OCI-LY1 (cell line): Measurements from ENCODE around the gene IGF2BP3.
"Not testable (repeated sequence)": the region's sequence is repeated elsewhere in the genome, so short reads cannot be mapped to it uniquely, and the experiment has no call there.

Experiments used
- H2AFZ ChIP-seq: fragments of 200-600 bp; sonication (generic), shearing (Covaris generic); 2 replicates; pipeline ENCODE4 v1.6.0; 2014; ENCODE audit warnings: antibody characterized with exemption, mild to moderate bottlenecking, low read length
- H3F3A ChIP-seq: fragments of 200-600 bp; sonication (generic), shearing (Covaris generic); 2 replicates; pipeline ENCODE4 v1.6.0; 2014; ENCODE audit warnings: mild to moderate bottlenecking, antibody characterized with exemption, low read length, moderate library complexity; ENCODE audit not compliant: insufficient read depth
- H3K27ac ChIP-seq: fragments of 200-600 bp; sonication (generic); 2 replicates; pipeline ENCODE4 v1.5.1; 2014; ENCODE audit warnings: low read length, mixed run types, mild to moderate bottlenecking, low read depth; ENCODE audit not compliant: poor library complexity, severe bottlenecking
- H3K27me3 ChIP-seq: fragments of 200-600 bp; sonication (generic); 2 replicates; pipeline ENCODE4 v1.6.0; 2014; ENCODE audit warnings: antibody characterized with exemption, mild to moderate bottlenecking, low read length, moderate library complexity; ENCODE audit not compliant: insufficient read depth
- H3K36me3 ChIP-seq: fragments of 200-600 bp; sonication (generic); 2 replicates; pipeline ENCODE4 v1.6.1; 2014; ENCODE audit warnings: mild to moderate bottlenecking, antibody characterized with exemption, low read length, moderate library complexity, mixed read lengths; ENCODE audit not compliant: insufficient read depth
- H3K4me1 ChIP-seq: fragments of 200-600 bp; sonication (generic); 2 replicates; pipeline ENCODE4 v1.5.1; 2014; ENCODE audit warnings: mild to moderate bottlenecking, low read length, moderate library complexity; ENCODE audit not compliant: insufficient read depth, severe bottlenecking
- H3K4me2 ChIP-seq: fragments of 200-600 bp; sonication (generic), shearing (Covaris generic); 2 replicates; pipeline ENCODE4 v1.6.1; 2014; ENCODE audit warnings: low read length
- H3K4me3 ChIP-seq: fragments of 200-600 bp; sonication (generic); 2 replicates; pipeline ENCODE4 v1.5.1; 2014; ENCODE audit warnings: low read length, low read depth, mild to moderate bottlenecking, mixed read lengths; ENCODE audit not compliant: poor library complexity, severe bottlenecking
- H3K79me2 ChIP-seq: fragments of 200-600 bp; shearing (Covaris generic); 2 replicates; pipeline ENCODE4 v1.6.1; 2016; ENCODE audit warnings: mixed run types, low read length, mixed read lengths; ENCODE audit not compliant: insufficient read depth
- H3K9ac ChIP-seq: fragments of 200-600 bp; sonication (generic), shearing (Covaris generic); 2 replicates; pipeline ENCODE4 v1.6.1; 2014; ENCODE audit warnings: mild to moderate bottlenecking, low read length, mixed read lengths
- H3K9me2 ChIP-seq: fragments of 200-600 bp; sonication (generic), shearing (Covaris generic); 2 replicates; pipeline ENCODE4 v1.6.1; 2014; ENCODE audit warnings: low read depth, mild to moderate bottlenecking, low read length, mixed read lengths
- H3K9me3 ChIP-seq: fragments of 200-600 bp; shearing (Covaris generic); 2 replicates; pipeline ENCODE4 v1.6.1; 2014; ENCODE audit warnings: low read length, mixed read lengths
- H4K20me1 ChIP-seq: fragments of 200-600 bp; sonication (generic), shearing (Covaris generic); 2 replicates; pipeline ENCODE4 v1.6.0; 2016; ENCODE audit warnings: mild to moderate bottlenecking, low read length; ENCODE audit not compliant: insufficient read depth
- EZH2 ChIP-seq: fragments of 200-600 bp; sonication (generic), shearing (Covaris generic); IDR thresholded peaks from 2 replicates; pipeline ENCODE4 v1.8.0; 2017; ENCODE audit warnings: borderline replicate concordance, mixed run types, mild to moderate bottlenecking, antibody characterized with exemption, low read length, moderate library complexity, mixed read lengths
- TF ChIP-seq, protein P1 (sequence below): fragments of 200-600 bp; sonication (generic), shearing (Covaris generic); IDR thresholded peaks from 2 replicates; pipeline ENCODE4 v1.5.1; 2017; ENCODE audit warnings: mild to moderate bottlenecking, antibody characterized with exemption, low read length, moderate library complexity, mixed read lengths

The IGF2BP3 gene

DNA sequence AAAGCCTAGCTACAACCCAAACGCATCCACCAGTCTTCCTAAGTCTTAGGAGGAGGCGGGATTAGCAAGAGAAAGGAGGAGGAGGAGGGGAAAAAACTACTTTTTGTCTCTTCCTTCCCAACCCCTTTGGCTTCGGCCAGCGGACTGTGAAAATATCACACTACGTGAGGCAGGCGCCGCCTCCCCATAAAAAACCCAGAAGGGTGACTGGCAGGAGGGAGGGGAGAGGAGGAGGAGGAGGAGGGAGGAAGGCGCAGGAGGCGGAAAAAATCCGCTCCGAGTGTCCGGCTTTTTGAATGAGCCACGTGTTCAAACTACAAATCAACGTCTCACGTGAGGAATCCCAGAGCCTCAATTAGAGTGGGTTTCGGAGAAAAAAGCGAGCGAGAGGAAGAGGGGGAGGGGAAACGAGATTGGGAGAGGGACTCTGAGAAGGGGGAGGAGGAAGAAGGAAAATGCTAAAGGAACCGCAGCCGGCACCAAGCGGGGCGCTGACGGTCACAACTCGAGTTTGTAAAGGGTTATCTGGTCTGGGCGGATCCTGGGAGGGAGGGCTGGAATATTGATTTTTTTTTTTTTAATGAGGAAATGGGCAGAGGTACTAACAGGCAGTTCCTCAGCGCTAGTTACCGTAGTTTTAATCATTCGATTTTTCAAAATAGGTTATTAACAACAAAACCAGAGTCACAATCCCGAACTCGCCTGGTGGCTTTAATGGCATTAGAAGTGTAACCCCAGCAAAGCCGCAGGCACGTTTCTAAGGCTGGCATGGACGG lies at the start of gene IGF2BP3:
TSS of gene IGF2BP3 (minus strand) at position 162 of the 776 bp plus-strand sequence. CDS start 381 bp downstream, outside the sequence.
- Histone ChIP-seq H3K4me3 (peak within 1 kb of the TSS; percentile 86), H3K4me2 (peak within 1 kb of the TSS; percentile 81), H4K20me1 (no peaks in the 10 kb centered on the region), H2AFZ (no peak within 1 kb of the TSS), H3K79me2 (peaks cover 62% of the 10 kb centered on the region), H3K27ac (peak within 1 kb of the TSS; percentile 99), H3F3A (peaks cover 12% of the 10 kb centered on the region), H3K4me1 (peaks cover 39% of the 10 kb centered on the region), H3K9ac (peak within 1 kb of the TSS; percentile 98), H3K9me3 (no peaks in the 10 kb centered on the region), H3K36me3 (peaks cover 8% of the 10 kb centered on the region; the same call in 1 of the 2 replicates), H3K9me2 (no peaks in the 10 kb centered on the region), H3K27me3 (no peaks in the 10 kb centered on the region)
- no peak for TF ChIP-seq EZH2
- TF ChIP-seq, protein P1, sequence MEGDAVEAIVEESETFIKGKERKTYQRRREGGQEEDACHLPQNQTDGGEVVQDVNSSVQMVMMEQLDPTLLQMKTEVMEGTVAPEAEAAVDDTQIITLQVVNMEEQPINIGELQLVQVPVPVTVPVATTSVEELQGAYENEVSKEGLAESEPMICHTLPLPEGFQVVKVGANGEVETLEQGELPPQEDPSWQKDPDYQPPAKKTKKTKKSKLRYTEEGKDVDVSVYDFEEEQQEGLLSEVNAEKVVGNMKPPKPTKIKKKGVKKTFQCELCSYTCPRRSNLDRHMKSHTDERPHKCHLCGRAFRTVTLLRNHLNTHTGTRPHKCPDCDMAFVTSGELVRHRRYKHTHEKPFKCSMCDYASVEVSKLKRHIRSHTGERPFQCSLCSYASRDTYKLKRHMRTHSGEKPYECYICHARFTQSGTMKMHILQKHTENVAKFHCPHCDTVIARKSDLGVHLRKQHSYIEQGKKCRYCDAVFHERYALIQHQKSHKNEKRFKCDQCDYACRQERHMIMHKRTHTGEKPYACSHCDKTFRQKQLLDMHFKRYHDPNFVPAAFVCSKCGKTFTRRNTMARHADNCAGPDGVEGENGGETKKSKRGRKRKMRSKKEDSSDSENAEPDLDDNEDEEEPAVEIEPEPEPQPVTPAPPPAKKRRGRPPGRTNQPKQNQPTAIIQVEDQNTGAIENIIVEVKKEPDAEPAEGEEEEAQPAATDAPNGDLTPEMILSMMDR: 0 out of 2 replicates have a peak, but pooled peaks have one; percentile 9

DNA sequence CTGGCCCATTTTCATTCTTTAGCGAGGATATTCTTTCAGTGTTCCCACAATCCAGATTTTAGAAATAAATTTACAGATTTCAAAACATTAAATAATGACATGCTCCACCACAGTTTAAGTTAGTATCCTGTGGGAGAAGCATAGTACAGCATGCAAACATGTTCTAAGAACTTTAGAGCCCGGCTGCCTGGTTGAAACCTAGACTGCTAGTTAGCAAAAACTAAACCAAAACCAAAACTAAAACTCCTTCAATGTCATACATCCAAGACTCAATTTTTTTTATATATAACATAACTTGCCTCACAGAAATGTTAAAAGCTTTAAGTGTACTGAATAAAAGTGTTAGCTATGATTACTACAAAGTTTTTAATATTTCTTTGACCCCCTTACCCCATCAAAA lies 44.5 kb upstream of the IGF2BP3 start:
- Histone ChIP-seq H4K20me1 (peaks cover 5% of the 10 kb centered on the region; the same call in 1 of the 2 replicates), H2AFZ (no peak overlapping the region), H3K27me3 (no peaks in the 10 kb centered on the region), H3K4me1 (no peaks in the 10 kb centered on the region), H3K36me3 (peaks cover 97% of the 10 kb centered on the region), H3K9me2 (no peaks in the 10 kb centered on the region), H3K9me3 (no peaks in the 10 kb centered on the region), H3F3A (no peaks in the 10 kb centered on the region), H3K4me3 (no peak overlapping the region), H3K9ac (no peak overlapping the region), H3K4me2 (no peak overlapping the region), H3K79me2 (peaks cover 41% of the 10 kb centered on the region), H3K27ac (no peak overlapping the region)
- no peak for TF ChIP-seq EZH2
- TF ChIP-seq, protein P1: no peak

DNA sequence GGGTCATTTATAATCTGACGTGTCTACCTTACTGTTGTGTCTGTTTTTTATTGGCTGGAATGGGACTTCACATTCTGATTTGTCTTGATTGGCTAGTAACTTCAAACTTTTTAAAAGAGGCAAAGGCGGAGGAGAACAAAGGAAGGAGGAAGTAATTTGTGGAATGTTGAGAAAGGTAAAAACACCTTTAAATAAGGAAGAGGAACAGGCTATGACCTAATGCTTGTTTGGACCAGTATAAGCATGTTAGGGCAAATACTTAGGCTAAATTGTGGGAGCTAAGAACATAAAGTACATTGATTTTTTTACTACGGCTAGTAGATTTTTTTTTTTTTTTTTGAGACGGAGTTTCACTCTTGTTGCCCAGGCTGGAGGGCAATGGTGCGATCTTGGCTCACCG lies 43.5 kb upstream of the IGF2BP3 start:
- H3K9me3 ChIP-seq, H2AFZ ChIP-seq, H3K4me3 ChIP-seq, H3K27ac ChIP-seq, H3K9ac ChIP-seq, H3K4me2 ChIP-seq, H3K4me1 ChIP-seq, H4K20me1 ChIP-seq, H3K9me2 ChIP-seq, H3K27me3 ChIP-seq, H3F3A ChIP-seq: not testable (repeated sequence)
- Histone ChIP-seq H3K36me3 (peaks cover 97% of the 10 kb centered on the region), H3K79me2 (peaks cover 40% of the 10 kb centered on the region)
